OCI-LY3 (cell line): ENCODE results near the gene POTEJ.
"Not testable (repeated sequence)": the region's sequence is repeated elsewhere in the genome, so short reads cannot be mapped to it uniquely, and the experiment has no call there.

Experiments used
- EZH2phosphoT487 ChIP-seq: fragments of 200-600 bp; shearing (Covaris generic); IDR thresholded peaks from 2 replicates; pipeline ENCODE4 v1.6.1; 2018; ENCODE audit warnings: antibody characterized with exemption, mixed run types, low read depth
- TF ChIP-seq, protein P1 (sequence below): fragments of 200-600, 300-600 bp; sonication (generic); IDR thresholded peaks from 2 replicates; pipeline ENCODE4 v1.5.1; 2014; ENCODE audit warnings: antibody characterized with exemption, low read length, low read depth

DNA sequence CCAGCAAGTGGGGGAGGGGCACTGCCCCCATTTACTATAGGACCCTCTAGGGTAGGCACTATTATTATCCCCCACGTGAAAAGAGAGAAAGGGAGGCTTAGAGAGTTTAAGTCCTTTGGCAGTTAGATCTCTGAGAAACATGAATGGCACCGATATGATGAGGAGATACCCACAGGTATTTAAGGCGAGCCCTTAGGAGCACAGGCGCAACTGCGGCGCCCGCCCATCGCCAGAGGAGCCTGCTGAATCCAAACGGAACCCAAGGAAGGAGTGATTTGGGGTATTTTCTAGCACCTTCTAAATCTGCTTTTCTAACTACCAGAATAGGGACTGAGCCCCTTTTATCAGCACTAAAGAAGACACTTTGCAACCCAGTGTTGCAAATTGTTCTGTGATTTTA lies 11.3 kb upstream of the POTEJ start:
- TF ChIP-seq, protein P1, sequence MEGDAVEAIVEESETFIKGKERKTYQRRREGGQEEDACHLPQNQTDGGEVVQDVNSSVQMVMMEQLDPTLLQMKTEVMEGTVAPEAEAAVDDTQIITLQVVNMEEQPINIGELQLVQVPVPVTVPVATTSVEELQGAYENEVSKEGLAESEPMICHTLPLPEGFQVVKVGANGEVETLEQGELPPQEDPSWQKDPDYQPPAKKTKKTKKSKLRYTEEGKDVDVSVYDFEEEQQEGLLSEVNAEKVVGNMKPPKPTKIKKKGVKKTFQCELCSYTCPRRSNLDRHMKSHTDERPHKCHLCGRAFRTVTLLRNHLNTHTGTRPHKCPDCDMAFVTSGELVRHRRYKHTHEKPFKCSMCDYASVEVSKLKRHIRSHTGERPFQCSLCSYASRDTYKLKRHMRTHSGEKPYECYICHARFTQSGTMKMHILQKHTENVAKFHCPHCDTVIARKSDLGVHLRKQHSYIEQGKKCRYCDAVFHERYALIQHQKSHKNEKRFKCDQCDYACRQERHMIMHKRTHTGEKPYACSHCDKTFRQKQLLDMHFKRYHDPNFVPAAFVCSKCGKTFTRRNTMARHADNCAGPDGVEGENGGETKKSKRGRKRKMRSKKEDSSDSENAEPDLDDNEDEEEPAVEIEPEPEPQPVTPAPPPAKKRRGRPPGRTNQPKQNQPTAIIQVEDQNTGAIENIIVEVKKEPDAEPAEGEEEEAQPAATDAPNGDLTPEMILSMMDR: not testable (repeated sequence)
- TF ChIP-seq EZH2phosphoT487: not testable (repeated sequence)
